GM18907 (cell line): Measurements from ENCODE around the gene XRCC3.

Experiments used
- ATAC-seq: cut with Tn5 transposase; IDR thresholded peaks from one replicate; pipeline ENCODE4 v1.9.1; 2021; ENCODE audit warnings: mild to moderate bottlenecking, moderate library complexity; ENCODE audit not compliant: unreplicated experiment

XRCC3 gene

GRCh38 chr14:103738701-103739451 is 23.6 kb upstream of the XRCC3 start:
- no peak for ATAC-seq

- ATAC-seq: no peak
These were observed 22.9 kb upstream of the XRCC3 start for GRCh38 chr14:103738166-103738565.

GRCh38 chr14:103737432-103738045 is 22.3 kb upstream of the XRCC3 start:
- ATAC-seq: no peak

- ATAC-seq: no peak
These were observed 21.5 kb upstream of the XRCC3 start for GRCh38 chr14:103736546-103737431.

GRCh38 chr14:103735815-103736545 is 20.7 kb upstream of the XRCC3 start:
- ATAC-seq: no peak

- no peak for ATAC-seq
These were observed 20.2 kb upstream of the XRCC3 start for GRCh38 chr14:103735439-103735814.

GRCh38 chr14:103735022-103735421 is 19.8 kb upstream of the XRCC3 start:
- ATAC-seq: no peak

GRCh38 chr14:103734081-103734888 is 19.0 kb upstream of the XRCC3 start:
- no peak for ATAC-seq

- no peak for ATAC-seq
These were observed 18.4 kb upstream of the XRCC3 start for GRCh38 chr14:103733651-103734050.

- ATAC-seq: no peak
These were observed 17.8 kb upstream of the XRCC3 start for GRCh38 chr14:103732868-103733620.

- no peak for ATAC-seq
These were observed 16.9 kb upstream of the XRCC3 start for GRCh38 chr14:103731916-103732867.

- ATAC-seq: no peak
These were observed 16.2 kb upstream of the XRCC3 start for GRCh38 chr14:103731481-103731880.

- no peak for ATAC-seq
These were observed 15.3 kb upstream of the XRCC3 start for GRCh38 chr14:103730490-103731035.

- no peak for ATAC-seq
These were observed 14.5 kb upstream of the XRCC3 start for GRCh38 chr14:103729496-103730448.

- ATAC-seq: no peak
These were observed 13.5 kb upstream of the XRCC3 start for GRCh38 chr14:103728721-103729120.

GRCh38 chr14:103728141-103728540 is 12.9 kb upstream of the XRCC3 start:
- no peak for ATAC-seq
